T-helper 1 cell (primary cell): Measurements from ENCODE around the gene SDF4.

Source experiments
- DNase-seq, 5 donors: peaks; one replicate each; pipeline ENCODE4 v3.0.0-alpha.2; 2012 to 2020

SDF4 gene

DNA sequence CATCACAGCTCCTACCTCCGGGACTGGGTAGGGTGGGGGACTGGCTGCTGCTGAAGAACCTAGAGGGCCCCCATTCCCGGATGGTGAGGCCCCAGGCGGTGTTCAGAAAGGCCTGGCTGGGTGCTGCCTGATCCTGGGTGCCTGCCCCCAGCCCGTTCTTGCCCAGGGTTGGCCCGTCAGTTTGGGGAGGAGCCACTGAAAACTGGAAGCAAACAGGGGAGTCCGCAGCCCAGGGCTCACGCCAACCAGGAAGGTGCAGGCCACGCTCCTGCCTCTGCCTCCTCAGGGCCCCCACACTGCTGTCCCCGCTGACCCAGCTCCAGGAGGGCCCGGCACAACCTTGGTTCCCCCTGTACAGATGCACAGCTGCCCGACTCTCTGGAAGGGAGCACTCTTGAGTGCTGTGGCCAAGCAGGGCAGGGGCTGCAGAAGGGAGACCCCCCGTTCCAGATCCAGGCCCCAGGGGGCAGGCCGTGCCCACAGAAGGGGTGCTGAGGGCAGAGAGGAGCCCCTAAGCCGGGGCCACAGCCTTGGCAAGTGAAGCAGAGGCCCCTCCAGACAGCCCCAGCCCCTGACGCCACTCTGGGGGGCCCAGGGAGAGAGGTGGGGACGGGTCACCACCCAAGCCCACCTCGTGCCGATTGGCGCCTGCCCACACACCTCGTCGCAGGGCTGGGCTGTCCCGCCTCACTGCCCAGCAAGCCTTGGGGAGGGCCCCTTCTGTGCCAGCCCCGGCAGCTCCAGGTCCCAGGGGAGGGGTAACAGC, 9.2 kb upstream of the SDF4 start:
- no peak for DNase-seq

DNA sequence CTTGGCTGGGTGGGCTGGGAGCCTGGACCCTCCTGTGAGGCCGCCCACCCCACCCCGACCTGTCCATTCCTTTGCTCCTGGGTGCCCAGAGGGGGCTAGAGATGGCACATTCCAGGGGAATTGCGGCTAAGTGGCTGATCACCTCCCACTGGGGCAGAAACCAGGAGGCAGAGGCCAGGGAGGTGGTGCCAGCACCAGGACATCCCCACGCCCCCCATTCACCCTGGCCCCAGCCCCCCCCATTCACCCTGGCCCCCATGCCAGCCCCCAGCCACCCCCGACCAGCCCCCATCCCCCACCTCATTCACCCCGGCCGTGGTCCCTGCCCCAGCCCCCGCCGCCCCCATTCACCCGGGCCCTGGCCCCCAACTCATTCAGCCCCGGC, 8.5 kb upstream of the SDF4 start:
- no peak for DNase-seq

DNA sequence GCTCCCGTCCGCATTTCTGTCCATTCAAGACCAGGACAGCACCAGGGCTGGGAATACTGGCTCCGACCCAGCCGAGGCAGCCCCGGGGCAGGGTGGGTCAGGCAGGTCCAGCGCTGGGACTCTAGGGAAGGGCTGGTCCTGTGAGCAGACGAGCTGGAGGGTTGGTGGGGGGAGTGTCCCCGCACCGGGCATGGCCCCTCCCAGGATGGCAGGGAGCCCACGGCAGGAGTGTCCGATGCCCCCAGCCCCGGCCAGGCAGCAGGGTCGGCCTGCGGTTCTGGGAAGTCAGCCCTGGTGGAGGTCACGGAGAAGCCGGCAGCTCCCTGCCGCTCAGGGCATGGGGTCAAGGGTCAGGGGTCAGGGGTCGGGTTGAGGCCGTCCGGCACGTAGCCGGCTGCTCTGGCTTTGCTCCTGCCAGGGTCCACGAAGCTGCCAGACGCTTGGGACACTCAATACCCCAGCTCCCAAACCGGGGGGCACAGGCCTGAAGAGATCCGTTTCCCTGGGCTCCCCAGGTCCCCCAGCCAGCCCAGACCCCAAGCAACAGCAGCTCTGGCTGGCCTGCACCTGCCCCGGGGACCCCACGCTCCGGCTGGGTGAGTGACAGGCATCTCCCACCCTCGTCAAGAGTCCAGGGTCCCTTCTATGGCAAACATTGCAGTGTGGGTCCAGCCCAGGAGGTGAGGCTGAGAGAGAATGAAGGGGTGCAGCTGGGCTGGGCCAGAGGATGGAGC, 8.0 kb upstream of the SDF4 start:
- no peak for DNase-seq

DNA sequence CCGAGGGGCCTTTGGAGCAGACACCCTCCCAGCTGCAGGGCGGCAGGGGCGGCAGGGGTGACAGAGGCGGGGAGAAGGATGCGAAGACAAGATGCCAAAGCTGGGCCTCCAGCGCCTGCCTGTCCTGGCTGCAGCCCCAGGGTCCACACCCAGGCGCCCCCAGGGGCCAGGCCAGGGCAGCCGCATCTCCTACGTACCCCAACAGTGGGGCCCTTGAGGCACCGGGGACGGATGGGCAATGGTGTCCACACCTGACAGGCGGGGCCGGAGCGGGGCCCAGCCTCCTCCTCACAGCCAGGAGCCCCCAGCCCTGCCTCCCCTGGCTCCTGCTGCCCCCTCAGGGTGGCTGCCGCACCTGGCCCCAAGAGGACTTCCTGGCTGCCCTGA, 7.4 kb upstream of the SDF4 start:
- DNase-seq = no peak

DNA sequence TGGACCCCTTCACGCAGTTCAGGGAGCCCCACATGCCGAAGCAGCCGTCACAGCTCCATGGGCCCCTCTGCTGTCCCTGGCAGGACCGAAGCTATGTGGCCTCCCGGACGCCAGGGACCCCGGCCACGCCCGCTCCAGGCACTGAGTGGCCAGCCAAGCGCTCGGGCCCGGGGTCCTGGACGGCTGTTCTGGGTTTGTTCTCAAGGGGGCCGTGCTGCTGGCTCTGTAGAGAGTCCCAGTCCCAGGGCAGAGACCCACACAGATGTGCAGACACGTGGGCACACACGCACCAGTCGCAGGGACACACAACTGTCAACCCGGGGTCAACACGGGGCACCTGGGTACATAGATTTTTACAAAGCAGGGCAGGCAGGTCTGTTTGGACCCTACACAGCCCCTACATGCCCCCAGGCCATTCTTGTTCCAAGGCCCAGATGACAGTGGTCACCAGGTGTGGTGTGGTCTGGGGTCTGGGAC, 6.9 kb upstream of the SDF4 start:
- no peak for DNase-seq

DNA sequence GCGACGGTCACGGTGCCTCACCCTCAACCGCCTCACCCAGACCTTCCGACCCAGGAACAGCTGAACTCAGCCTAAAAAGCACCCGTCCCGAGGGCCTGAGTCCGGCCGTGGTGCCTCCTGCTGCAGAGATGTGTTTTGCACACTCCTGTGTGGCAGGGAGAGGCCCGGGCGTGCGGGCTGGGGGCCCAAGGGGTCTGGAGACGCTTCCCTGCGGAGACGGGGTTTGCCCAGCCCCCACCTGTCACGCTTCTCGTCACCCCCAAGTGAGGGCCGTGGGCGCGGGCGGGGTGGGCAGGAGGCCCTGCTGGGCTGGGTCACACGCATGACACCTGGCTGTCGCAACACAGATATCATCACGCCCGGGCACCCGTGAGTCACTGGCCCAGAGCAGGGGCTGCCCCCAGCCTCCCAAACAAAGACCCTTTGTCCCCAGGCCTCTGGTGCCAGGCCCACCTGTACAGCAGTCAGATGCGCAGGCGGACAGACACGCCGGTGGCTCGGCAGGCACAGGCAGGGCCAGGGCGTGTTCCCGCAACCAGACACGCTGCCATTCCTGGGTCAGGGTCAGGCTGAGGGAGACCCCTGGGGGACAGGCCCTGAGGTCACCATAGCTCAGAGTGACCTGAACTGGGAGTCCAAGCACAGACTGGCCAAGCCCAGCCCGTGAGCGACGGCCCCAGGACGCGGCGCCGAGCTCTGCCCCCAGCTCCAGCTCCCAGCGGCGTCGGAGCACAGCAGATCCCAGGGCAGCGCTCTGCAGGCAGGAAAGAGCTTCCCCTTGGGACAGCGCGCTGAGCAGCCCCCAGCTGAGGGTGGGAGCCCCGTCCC, 6.3 kb upstream of the SDF4 start:
- no peak for DNase-seq

DNA sequence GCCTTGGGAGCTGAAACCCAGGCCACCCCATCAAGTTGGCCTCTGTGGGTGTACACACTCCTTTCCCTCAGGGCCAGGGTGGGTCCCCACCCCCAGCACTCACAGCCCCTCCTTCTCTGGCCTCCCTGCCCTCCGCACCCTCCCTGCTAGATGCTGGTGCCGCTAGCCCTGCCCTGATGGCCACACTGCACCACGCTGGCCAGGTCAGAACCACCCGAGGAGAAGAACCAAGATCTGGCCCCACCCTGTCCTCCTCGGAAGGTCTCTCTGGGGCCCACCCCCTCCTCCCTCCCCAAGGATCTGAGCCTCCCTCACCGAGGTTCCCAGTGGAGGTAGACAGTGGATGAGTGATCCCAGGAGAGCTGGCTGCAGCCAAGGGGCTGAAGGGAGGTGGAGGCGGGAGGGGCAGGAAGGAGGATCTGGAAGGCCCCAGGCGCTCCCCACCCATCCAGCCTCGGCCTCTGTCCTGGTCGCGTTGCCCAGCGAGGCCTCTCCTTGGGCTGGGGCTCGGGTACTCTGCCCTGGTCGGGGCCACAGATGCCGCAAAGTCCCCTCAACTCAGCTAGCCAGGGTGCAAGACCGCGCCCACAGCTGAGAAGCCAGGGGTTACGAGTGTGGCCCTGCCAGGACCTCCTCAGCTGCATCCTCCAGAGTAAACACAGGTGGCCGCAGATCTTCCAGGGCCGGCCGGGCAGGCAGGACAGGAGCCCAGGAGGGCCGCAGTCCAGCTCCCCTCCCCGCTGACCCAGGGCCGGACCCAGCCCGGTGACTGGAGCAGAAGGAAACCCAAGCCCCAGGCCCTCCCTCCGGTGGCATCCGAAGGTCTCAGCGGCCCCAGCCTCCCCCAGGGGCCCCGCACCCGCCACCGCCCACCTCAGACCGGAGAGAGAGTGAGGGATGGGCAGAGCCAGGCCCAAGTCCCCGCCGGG, 5.4 kb upstream of the SDF4 start:
- no peak for DNase-seq

DNA sequence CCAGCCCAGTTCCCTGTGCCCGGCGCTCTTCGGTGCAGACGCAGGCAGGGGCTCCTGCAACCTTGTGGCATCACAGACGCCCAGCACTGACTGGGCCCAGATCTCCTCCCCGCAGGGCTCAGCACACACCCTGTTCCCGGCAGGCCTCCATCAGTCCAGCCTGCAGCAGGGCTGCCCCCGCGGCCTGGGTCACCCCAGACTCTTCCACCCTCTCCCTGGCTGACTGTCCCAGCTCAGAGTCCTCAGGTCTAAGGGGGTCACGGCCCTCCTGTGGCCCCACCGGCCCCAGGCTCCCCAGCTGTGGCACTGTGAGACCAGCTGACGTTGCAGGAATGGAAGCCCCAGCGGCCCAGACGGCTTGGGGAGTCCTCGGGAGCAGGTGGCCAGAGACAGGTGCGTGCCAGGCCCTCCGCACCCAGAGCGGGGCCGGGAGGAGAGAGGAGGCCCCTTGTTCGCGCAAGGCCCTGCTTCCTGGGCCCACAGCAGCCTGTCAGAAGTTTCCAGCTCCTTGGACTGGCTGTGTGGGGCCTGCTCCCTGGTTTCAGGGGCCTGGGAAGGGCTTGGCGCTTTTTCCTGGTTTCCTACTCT, 4.5 kb upstream of the SDF4 start:
- DNase-seq = no peak

DNA sequence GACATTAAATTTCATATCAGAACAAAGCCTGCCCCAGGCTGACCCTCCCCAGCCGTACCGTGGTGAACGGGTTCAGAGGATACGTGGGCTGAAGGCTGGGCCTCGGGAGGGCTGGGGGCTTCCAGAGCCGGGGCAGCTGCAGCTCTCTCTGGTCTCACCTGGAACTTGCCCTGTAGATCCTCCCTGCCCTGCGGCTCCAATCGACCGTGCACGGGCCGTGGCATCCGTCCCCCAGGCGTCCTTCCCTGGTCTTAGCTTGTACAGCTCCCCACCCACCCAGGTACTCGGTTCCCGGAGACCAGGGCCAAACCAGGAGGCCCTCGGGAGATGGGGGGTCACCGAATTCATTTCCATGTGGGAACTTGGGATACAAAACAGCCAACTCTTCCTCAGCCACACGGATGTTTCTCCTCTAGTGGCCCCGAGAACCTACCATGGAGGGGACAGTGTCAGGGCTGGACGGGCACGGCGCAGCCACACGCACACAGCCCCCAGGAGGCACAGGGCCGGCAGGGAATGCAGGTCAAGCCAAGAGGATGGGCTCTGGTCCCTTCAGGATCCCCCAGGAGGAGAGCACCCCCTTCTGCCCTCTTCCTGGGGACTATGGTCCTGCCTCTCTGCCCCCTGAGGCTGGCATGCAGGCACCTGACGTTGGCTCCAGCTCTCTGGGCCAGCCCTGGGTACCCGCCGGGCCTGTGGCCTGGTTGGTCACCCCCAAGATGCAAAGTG, 3.4 kb upstream of the SDF4 start:
- no peak for DNase-seq

DNA sequence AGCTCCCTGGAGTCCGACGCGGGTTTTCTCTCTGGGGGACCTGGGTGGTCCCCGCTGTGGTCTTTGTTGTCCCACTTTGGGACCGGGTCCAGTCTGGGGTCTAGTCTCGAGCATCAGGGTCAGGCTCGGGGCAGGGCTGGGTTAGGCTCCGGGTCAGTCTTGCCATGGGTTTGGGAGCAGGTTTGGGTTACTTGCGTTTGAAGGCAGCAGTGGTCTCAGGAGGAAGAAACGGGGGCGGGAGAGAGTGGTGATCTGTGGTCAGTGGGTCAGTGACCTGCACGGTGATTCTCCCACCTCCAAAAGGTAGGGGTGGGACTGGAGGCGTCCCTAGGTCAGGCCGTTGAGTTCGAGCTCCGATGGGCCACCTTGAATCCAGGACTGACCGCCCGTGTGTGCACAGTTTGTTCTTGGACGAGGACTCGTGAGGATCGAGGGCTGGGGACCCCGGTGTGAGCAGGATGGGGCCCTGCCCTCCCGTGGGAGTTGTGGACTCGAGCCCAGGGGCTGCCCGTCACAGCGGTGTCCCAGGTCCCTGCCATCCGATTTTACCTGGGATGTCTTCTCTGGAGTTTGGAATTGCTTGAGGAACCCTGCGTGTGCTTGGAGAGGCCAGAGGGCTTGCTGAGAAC, 2.5 kb upstream of the SDF4 start:
- DNase-seq = no peak

DNA sequence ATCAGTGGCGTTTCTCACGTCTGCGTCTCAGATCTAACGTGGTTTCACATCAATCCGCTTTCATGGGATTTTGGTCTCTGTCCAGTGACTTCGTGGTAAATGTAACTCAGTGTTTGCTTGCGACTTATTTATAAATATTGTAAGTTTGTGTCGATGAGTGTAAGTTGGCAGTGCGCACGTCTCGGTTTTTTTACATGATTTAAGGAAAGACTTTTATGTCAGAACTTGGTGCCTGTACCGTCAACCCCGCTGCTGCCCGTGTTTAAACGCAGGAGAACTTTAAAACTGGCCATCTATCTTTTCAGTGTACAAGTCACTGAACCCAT, 1.7 kb upstream of the SDF4 start:
- no peak for DNase-seq

DNA sequence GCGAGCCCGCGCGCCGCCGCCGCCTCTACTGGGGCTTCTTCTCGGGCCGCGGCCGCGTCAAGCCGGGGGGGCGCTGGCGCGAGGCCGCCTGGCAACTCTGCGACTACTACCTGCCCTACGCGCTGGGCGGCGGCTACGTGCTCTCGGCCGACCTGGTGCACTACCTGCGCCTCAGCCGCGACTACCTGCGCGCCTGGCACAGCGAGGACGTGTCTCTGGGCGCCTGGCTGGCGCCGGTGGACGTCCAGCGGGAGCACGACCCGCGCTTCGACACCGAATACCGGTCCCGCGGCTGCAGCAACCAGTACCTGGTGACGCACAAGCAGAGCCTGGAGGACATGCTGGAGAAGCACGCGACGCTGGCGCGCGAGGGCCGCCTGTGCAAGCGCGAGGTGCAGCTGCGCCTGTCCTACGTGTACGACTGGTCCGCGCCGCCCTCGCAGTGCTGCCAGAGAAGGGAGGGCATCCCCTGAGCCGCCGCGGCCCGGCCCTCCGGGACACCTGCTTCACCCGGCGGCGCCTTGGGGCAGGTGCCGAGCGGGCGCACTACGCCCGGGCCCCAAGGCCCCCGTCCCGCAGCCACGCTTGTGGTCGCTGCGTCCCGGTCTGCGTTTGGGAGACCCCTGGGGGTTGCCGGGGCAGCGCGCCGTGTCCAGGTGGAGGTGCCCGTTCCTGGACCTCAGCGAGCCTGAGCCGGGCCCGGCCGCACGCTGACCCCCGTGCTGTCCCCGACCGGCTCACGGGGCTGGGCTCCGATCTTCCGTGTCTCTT, 1.2 kb upstream of the SDF4 start:
- no peak for DNase-seq

DNA sequence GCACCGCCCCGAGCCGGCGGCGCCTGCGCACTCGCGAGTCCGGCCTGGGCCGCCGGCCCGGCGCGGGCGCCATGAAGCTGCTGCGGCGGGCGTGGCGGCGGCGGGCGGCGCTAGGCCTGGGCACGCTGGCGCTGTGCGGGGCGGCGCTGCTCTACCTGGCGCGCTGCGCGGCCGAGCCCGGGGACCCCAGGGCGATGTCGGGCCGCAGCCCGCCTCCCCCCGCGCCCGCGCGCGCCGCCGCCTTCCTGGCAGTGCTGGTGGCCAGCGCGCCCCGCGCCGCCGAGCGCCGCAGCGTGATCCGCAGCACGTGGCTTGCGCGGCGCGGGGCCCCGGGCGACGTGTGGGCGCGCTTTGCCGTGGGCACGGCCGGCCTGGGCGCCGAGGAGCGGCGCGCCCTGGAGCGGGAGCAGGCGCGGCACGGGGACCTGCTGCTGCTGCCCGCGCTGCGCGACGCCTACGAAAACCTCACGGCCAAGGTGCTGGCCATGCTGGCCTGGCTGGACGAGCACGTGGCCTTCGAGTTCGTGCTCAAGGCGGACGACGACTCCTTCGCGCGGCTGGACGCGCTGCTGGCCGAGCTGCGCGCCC, 501 bp upstream of the SDF4 start, which contains the start of gene B3GALT6:
B3GALT6 (plus strand) TSS at position 30 of the 588 bp plus-strand sequence; CDS start at position 72, 42 bp downstream.
- DNase-seq = no peak

DNA sequence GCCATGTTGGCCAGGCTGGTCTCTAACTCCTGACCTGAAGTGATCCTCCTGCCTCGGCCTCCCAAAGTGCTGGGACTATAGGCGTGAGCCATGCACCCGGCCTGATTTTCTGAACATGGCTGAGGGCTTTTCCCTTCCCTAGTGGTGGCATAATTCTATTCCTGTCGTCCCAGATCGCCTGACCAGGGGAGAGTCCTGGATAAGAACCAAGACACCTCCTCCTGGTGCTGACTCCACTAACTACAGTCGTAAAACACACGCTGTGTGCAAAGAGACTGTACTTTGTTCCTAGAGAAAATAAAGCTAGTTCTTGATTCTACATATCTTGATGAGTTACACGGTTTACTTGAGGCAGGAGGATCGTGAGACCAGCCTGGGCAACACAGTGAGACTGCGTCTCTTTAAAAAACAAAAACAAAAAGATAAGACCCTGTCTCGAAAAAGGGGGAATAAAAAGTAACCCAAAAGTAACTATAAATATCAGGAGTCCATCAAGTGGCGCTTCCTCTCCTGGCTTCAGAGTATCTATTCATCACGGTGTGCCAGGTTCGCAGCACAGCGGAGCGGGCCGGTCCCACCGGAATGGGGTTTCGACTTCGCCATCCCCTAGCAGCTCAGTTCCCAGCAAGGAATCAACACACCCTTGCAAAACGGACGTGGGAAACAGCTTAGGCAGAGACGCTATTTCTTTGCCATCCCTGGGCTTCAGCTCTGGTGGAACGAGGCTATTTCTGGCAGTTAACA, 973 bp downstream of the SDF4 start:
- DNase-seq = peak in 1 of 5 donors; percentile 25

DNA sequence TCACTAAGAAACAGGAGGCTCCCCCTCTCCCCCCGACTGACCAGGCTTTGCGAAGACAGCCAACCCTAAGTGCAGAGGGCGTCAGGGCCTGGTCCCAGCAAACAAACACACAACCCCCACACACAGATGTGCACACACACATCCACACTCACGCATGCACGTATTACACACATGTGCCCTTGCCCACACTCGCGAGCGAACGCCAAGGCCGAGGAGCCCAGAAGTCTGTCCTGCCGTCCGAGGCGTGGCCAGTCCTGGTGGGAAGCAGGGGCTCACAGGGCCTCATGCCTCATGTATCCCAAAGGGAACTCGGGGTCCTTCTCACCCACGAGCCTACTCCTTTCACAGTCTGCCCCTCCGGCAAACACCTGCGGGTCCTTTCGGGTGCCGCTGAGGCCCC, 2.0 kb downstream of the SDF4 start:
- DNase-seq = no peak

DNA sequence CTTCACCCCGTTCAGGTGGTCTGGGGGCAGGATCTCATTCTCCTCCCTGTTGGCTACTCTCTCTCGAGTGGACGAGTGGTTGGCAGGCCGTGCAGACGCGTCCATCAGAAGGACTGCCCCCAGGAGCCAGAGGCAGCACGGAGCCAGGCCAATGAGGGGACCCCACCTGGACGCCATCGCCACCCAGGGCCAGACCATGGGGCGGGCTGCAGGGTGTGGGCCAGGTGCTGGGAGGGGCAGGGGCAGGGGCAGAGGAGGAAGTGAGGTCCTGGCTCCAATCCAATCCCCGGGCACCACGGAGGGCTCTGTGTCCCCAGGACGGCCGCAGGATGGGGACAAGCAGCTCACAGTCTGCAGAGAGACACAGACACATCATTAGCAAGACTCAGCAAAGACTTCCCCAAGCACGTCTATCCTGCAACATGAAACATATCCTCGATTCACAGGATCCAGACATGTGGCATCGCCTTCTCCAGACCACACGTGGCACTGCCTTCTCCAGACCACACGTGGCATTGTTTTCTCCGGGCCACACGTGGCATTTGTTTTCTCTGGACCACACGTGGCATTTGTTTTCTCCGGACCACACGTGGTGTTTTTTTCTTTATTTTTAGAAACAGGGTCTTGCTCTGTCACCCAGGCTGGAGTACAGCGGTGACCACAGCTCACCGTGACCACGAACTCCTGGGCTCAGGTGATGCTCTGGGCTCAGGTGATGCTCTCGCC, 3.0 kb downstream of the SDF4 start:
- DNase-seq = no peak

DNA sequence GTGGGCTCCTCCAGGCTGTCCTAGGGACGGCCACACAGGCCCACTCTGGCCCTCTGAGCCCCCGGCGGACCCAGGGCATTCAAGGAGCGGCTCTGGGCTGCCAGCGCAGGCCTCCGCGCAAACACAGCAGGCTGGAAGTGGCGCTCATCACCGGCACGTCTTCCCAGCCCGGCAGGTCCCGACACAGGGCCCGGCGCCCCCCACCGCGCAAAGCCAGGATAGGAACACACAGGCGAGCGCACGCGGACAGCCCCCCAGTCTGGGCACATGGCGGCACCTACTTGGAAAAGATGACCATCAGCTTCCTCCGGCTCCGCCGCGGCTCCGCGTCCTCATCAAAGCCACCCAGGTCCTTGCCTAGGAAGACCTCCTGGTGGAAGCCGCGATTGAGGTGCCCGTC, 3.6 kb downstream of the SDF4 start:
- DNase-seq = no peak

DNA sequence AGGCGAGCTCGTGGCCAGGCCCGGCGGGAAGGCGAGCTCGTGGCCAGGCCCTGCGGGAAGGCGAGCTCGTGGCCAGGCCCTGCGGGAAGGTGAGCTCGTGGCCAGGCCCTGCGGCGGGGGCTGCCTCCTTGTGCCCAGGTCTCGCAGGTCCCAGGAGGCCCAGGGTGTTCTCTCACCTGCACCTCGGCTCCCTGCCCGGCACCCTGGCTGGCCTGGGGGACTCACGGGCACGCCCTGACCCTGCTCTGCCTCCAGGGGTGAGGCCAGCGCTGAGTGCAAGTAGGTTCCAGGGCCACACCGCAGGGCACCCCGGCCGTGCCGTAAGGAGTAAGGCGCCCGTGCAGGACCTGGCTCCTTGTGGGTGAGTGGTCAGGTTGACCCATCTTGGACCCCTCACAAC, 4.4 kb downstream of the SDF4 start:
- no peak for DNase-seq
